T-helper 2 cell treated with Interferon-gamma antibody and Interleukin-4, amounts not matched to agents 5 μg/mL and 100 μg/mL, for 36 hours (primary cell): Measurements from ENCODE around the gene APOA1.
A peak's percentile ranks its signal among the peaks of the same experiment; 100 is the strongest.

Source experiments
- DNase-seq: peaks from one replicate; pipeline ENCODE4 v3.0.0; 2021; ENCODE audit warnings: low spot score
- H3K27ac Mint-ChIP-seq: one replicate; pipeline ENCODE4 v1.8.0; 2021; ENCODE audit warnings: mild to moderate bottlenecking, mixed read lengths
- H3K27me3 Mint-ChIP-seq: one replicate; pipeline ENCODE4 v1.8.0; 2021; ENCODE audit warnings: low read depth, mixed read lengths
- H3K36me3 Mint-ChIP-seq: one replicate; pipeline ENCODE4 v1.8.0; 2021; ENCODE audit warnings: low read depth, mixed read lengths
- H3K4me1 Mint-ChIP-seq: one replicate; pipeline ENCODE4 v1.8.0; 2021; ENCODE audit warnings: low read depth, mixed read lengths
- H3K4me3 Mint-ChIP-seq: one replicate; pipeline ENCODE4 v1.8.0; 2022; ENCODE audit warnings: mild to moderate bottlenecking, moderate library complexity, mixed read lengths
- H3K9me3 Mint-ChIP-seq: one replicate; pipeline ENCODE4 v1.8.0; 2021; ENCODE audit warnings: mixed read lengths

APOA1 gene

DNA sequence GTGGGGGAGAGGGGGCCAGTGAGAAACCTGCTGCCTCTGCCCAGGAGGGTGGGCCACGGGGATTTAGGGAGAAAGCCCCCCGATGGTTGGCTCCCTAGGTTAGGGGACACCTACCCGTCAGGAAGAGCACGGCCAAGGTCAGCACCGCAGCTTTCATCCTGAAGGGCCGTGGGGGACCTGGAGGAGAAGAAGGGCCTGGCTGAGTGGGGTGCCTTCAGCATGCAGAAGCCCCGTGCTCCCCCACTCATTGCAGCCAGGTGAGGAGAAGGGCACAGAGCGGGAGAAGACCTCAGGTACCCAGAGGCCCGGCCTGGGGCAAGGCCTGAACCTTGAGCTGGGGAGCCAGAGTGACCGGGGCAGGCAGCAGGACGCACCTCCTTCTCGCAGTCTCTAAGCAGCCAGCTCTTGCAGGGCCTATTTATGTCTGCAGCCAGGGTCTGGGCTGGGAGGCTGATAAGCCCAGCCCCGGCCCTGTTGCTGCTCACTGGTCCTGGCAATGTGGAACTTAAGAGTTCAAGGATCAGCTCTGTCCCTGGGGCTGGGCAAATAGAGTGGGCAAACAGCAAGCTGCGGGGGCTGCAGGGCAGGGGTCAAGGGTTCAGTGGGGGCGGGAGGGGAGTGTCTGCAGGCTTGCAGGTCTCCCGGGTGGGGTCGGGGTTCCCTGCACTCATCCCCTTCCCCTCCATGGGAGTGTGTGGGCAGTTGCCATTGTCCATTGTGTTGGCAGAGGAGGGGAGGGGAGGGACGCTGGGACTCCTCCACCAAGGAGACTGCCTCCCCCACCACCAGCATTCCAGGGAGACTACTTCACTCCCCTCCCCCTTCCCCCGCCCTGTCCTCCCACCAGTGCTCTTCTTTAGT lies at the start of gene APOA1:
Gene APOA1, minus strand, starts transcription at position 392 of the 861 bp plus-strand sequence. Its CDS starts 235 bp downstream, at position 157.
- H3K9me3 Mint-ChIP-seq, result no peaks in the 10 kb centered on the region
- H3K36me3 Mint-ChIP-seq, result no peaks in the 10 kb centered on the region

DNA sequence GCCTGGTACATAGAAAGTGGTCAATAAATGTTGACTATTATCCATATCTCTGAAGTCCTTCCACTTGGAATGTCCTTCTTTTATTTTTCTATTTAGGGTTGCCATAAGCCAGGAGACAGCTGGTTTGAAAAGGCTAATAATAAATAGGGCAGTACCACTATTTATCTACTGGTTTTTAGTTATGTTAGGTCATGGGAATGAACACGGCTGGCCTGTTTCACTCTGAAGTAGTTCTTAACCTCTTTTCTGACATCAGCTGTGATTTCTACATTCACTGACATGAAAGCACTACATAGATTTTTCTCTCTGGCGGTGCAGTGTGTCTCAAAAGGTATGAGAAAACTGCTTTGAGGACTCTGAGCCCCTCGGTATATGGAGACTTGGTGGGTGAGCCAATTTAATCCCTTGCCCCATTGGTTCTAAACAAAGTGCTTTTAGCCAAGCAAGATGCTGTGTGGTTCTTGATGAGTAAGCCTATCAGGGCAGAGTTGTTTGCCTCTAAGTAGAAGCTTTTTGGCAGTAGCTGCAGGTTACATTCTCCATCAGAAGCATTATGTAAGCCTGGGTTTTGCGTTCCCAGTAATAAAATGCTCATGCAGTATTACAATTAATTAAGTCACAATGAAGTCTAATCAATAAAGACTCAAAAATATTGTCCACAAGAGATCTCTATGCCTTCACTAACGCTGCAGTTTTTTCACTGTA lies 48.7 kb upstream of the APOA1 start:
- DNase-seq, result no peak
- no peak overlapping the region for H3K27ac Mint-ChIP-seq
- peaks cover 4% of the 10 kb centered on the region for H3K36me3 Mint-ChIP-seq
- no peaks in the 10 kb centered on the region for H3K27me3 Mint-ChIP-seq
- no peaks in the 10 kb centered on the region for H3K9me3 Mint-ChIP-seq
- H3K4me3 Mint-ChIP-seq, result no peak overlapping the region
- peaks cover 11% of the 10 kb centered on the region for H3K4me1 Mint-ChIP-seq

More for the DNA sequence above, at the start of gene APOA1:
- no peak for DNase-seq
- Mint-ChIP-seq H3K4me1 (peaks cover 14% of the 10 kb centered on the region), H3K4me3 (no peak within 1 kb of the TSS), H3K27me3 (peaks cover 3% of the 10 kb centered on the region), H3K27ac (no peak within 1 kb of the TSS)

DNA sequence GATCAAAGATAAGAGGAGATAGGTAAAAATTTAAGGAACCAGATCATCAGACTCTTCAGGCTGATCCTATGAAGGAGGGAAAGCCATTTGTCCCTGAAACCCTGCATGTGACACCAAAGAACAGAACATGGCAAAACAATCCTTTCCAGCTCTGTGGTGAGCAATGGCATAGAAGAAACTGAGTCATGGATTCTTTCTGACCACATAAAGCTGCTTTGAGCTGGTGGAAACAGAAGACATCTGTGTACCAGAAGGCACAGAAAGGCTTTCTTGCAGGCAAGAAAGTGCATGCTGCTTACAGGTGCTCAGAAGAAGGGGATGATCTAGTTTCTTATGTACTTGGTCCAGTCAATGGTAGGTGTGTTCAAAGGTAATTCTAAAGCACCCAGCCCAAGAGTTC lies 45.0 kb upstream of the APOA1 start:
- no peaks in the 10 kb centered on the region for H3K27me3 Mint-ChIP-seq
- no peak overlapping the region for H3K4me3 Mint-ChIP-seq
- H3K27ac Mint-ChIP-seq, result no peak overlapping the region
- peaks cover 2% of the 10 kb centered on the region for H3K4me1 Mint-ChIP-seq
- H3K36me3 Mint-ChIP-seq, result peaks cover 4% of the 10 kb centered on the region
- peak; percentile 7 for DNase-seq
- H3K9me3 Mint-ChIP-seq, result no peaks in the 10 kb centered on the region

DNA sequence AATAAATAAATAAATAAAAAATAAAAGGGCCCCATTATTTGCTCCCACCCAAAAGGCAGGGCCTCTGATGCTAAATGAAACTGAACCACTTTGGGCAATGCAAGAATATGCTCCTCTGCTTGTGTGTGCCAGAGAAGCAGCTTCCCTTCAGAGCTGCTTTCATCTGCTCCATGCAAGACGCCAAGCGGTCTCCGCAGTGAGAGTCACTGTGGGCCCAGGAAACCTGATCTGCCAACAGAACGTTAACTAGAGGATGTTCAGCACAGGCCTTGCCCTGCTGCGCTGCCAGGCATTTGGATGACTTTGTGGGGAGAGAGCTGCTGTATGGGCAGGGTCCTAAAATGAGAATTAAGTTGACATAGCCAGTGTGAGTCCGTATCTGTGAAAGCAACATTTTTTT lies 43.7 kb upstream of the APOA1 start:
- no peak overlapping the region for H3K4me3 Mint-ChIP-seq
- no peaks in the 10 kb centered on the region for H3K27me3 Mint-ChIP-seq
- DNase-seq, result no peak
- peaks cover 2% of the 10 kb centered on the region for H3K4me1 Mint-ChIP-seq
- H3K27ac Mint-ChIP-seq, result no peak overlapping the region
- H3K36me3 Mint-ChIP-seq, result peaks cover 3% of the 10 kb centered on the region
- H3K9me3 Mint-ChIP-seq, result no peaks in the 10 kb centered on the region

DNA sequence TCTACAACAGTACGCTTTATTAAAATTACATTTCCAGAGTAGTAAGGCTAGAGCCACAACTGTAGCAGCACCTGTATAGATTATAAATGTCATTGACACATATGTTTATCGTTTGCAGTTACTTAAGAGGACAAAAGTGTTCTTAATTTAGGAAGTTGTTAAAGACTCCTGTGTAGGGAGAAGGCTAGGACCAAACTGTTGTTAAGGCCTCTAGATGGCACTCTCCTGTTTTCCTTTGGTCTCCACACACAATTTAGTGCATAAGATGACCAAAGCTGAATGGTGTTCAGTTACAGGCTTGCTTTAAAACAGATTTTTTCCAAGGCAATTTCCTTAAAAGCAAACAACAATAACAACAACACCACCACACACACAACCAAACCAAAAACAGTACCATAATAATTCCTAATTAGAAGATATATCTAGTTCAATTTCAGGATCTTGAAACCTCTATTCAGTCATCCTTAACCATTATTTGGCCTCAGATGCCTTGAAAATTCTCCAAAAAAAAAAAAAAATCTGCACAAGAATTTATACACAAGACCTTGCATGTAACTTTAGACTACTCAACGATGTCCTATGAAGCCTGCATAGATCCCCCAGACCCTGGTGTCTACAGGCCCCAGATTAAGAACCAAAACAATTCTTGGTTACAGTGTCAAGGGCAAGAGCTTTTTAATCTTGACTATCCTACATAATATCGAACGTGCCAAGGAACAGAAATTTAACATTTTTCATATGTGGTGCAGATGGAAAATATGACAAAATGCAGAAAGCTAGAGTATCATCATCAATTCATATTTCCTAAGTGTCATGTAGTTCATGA lies 42.6 kb upstream of the APOA1 start:
- DNase-seq, result peak; percentile 11
- no peaks in the 10 kb centered on the region for H3K9me3 Mint-ChIP-seq
- H3K27ac Mint-ChIP-seq, result no peak overlapping the region
- H3K4me1 Mint-ChIP-seq, result peaks cover 2% of the 10 kb centered on the region
- H3K4me3 Mint-ChIP-seq, result no peak overlapping the region
- no peaks in the 10 kb centered on the region for H3K27me3 Mint-ChIP-seq
- H3K36me3 Mint-ChIP-seq, result peaks cover 10% of the 10 kb centered on the region

DNA sequence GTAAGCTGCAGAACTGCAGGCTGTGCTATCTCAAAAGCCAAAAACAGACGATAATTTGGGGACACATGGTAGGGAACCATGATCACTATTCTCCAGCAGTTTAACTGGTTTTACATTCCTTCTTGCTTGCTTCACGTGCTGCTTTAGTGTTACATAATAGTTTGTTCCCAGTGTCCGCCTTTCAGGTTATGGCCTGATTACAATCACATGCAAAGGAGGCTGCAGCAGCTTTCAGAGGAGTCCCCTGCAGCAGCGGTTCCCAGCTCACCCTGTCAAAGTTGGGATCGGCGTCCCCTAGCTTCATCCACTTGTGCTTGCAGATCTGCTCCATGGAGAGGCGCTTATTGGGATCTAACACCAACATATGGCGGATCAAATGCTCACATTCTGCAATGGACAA lies 39.2 kb upstream of the APOA1 start:
- H3K4me1 Mint-ChIP-seq, result peaks cover 2% of the 10 kb centered on the region
- H3K9me3 Mint-ChIP-seq, result no peaks in the 10 kb centered on the region
- H3K4me3 Mint-ChIP-seq, result no peak overlapping the region
- no peak overlapping the region for H3K27ac Mint-ChIP-seq
- no peak for DNase-seq
- no peaks in the 10 kb centered on the region for H3K27me3 Mint-ChIP-seq
- H3K36me3 Mint-ChIP-seq, result peaks cover 29% of the 10 kb centered on the region

DNA sequence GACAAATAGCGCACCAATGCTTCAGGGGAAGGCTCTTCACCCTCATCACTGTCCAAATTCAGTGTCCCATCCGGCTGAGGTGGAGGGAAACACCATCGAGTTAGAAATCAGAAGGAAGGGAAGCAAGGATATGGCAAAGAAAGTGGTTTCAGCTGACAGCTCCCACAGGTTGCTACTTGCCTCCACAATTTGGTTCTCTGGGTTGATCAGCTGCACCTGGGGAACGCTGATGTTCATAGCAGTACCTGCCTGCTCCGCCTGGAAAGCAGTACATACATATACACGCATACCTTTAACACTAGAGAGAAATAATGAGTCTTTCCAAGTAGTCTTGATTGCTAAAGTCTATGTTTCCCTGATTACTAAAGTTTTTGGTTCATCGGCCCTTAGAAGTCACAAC lies 37.8 kb upstream of the APOA1 start:
- Mint-ChIP-seq H3K4me1 (peaks cover 5% of the 10 kb centered on the region), H3K4me3 (no peak overlapping the region), H3K9me3 (no peaks in the 10 kb centered on the region), H3K27ac (no peak overlapping the region), H3K27me3 (no peaks in the 10 kb centered on the region), H3K36me3 (peaks cover 35% of the 10 kb centered on the region)
- no peak for DNase-seq

DNA sequence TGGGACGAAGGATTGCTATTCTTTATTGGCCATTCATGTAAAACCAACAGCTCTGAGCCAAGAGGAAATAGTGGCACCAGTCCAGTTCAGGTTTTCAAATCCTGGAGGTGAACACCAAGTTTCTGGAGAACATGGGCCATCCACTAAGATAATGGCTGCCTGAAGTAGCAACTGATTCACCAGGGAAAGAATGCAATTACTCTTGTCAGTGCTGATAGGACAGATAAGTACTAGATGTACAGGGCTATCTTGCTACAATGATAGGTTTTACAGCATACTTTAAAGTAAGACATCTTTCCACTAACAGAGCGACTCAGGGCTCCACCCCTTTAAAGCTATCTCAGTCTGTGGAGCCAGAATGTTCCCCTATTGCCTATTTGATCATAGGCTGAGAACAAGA lies 36.8 kb upstream of the APOA1 start:
- Mint-ChIP-seq H3K27me3 (no peaks in the 10 kb centered on the region), H3K4me1 (peaks cover 3% of the 10 kb centered on the region), H3K27ac (no peak overlapping the region), H3K36me3 (peaks cover 37% of the 10 kb centered on the region), H3K4me3 (no peak overlapping the region), H3K9me3 (no peaks in the 10 kb centered on the region)
- DNase-seq, result no peak

DNA sequence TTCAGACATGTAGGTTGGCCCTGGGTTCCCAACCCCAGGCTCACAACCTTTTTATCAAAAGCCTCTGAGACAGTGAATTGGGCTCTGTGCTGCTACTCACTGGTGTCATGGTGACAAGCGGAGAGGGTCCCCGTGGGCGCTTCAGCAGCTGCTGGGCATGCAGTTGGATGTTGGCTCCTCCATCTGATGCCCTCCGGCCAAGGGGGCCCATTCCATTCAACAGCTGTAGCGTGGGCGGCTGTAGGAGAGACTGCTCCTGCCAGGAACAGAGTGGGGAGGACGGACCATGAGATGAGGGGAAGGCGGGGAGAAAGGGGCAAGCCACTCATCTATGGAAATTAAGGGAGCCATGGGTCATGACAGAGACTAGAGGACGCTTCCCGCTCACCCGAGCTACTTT lies 36.0 kb upstream of the APOA1 start:
- Mint-ChIP-seq H3K36me3 (peaks cover 39% of the 10 kb centered on the region), H3K4me1 (peaks cover 3% of the 10 kb centered on the region), H3K4me3 (no peak overlapping the region), H3K9me3 (no peaks in the 10 kb centered on the region), H3K27me3 (no peaks in the 10 kb centered on the region), H3K27ac (no peak overlapping the region)
- DNase-seq, result no peak

DNA sequence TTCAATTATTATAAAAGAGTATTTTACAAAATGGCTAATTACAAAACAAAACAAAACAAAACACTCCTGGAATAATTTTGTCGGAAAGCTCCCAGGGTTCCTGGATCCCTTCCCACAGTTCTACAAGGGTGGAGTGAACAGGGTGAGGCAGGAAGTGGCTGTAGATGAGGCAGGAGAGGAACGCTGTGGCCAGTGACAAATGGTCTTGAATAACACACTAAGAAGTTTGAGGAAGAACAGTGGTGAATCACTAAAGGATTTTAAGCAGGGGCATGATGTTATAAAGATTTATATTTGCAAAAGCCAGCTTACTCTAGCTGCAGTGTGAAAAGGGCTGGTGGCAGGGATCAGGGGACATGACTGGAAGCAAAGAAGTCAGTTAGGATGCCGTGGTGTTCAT lies 33.8 kb upstream of the APOA1 start:
- DNase-seq, result no peak
- no peaks in the 10 kb centered on the region for H3K9me3 Mint-ChIP-seq
- H3K27me3 Mint-ChIP-seq, result no peaks in the 10 kb centered on the region
- H3K36me3 Mint-ChIP-seq, result peaks cover 49% of the 10 kb centered on the region
- peaks cover 3% of the 10 kb centered on the region for H3K4me1 Mint-ChIP-seq
- no peak overlapping the region for H3K4me3 Mint-ChIP-seq
- peak overlapping the region; percentile 23 for H3K27ac Mint-ChIP-seq

DNA sequence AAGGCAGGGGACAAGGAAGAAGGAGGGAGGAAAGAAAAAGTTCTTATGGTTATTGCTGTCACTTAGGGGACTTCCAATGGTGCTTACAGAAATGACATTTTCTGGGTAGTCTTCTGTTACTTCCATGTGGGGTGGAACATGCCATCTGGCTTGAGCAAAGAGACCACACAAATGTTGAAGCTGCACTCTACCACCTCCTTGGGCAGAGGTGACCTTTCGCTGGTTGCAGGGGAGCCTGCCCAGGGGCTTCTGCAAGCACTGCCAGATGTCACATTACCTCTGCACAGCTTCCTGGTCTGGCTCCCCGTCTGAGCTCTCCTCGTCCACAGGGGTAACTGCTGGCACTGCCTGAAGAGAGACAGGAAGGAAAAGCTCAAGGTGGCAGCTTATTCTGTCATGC lies 32.6 kb upstream of the APOA1 start:
- H3K4me1 Mint-ChIP-seq, result peaks cover 4% of the 10 kb centered on the region
- H3K36me3 Mint-ChIP-seq, result peaks cover 47% of the 10 kb centered on the region
- H3K27ac Mint-ChIP-seq, result no peak overlapping the region

DNA sequence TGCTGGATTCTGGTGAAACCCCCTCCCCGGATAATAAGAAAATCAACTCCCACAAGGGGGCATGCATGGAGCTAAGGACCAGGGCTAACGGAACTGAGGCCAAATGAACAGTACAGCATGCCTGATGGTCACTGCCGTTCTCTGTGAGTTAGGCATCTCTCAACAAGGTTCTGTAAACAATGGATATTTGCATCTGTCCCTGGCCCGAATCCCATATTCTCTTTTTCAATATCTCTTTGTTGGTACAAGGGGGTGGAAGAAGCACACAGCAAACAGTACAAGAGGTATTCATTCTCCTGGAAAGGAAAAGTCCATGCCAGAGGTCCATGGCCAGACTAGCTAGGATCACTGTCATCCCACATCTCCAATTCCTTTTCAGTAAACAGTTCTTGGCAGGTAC lies 32.2 kb upstream of the APOA1 start:
- H3K27ac Mint-ChIP-seq, result no peak overlapping the region
- no peaks in the 10 kb centered on the region for H3K27me3 Mint-ChIP-seq
- H3K4me3 Mint-ChIP-seq, result no peak overlapping the region
- H3K36me3 Mint-ChIP-seq, result peaks cover 45% of the 10 kb centered on the region
- H3K9me3 Mint-ChIP-seq, result no peaks in the 10 kb centered on the region
- no peak for DNase-seq
- peaks cover 4% of the 10 kb centered on the region for H3K4me1 Mint-ChIP-seq

More for the DNA sequence above, 32.6 kb upstream of the APOA1 start:
- Mint-ChIP-seq H3K4me3 (no peak overlapping the region), H3K27me3 (no peaks in the 10 kb centered on the region), H3K9me3 (no peaks in the 10 kb centered on the region)
- no peak for DNase-seq

DNA sequence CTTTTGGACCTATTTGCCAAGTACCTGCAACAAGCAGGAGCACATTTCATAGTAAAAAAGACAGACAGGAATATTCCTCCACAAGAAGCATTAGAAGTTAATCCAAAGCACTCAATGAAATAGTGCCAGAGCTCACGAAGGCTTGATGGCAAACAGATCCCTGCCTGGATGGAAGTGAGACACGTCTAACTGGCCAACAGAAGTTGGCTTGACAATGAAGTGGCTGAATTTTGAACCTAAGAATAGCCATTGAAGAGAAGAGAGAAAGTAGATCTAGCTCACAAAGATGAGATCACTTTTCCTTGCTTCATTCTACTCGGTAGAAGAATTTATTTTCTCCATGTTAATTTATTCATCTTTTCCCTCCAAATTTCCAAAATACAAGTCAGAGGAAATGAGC lies 30.6 kb upstream of the APOA1 start:
- DNase-seq, result no peak
- Mint-ChIP-seq H3K27ac (no peak overlapping the region), H3K9me3 (no peaks in the 10 kb centered on the region), H3K4me3 (no peak overlapping the region), H3K36me3 (peaks cover 41% of the 10 kb centered on the region), H3K4me1 (peaks cover 4% of the 10 kb centered on the region), H3K27me3 (no peaks in the 10 kb centered on the region)

DNA sequence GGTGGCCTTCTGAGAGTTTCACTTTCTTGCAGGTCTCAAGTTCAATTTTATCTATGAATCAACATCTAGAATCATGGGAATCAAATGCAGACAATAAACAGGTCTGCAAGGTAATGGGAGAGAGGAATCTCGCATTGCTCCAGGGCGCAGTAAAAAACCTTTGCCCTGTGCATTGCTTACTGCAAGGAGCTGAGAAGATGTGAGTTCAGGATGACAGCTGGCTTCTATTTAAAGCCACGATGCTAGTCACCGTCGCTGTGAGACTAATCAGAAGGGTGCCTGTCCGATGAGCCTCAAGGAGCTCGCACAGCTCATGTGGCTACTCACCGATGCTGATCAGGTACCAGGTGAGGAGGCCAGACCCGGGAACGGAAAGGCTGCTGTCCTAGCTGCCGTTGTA lies 30.2 kb upstream of the APOA1 start:
- Mint-ChIP-seq H3K4me3 (no peak overlapping the region), H3K36me3 (peaks cover 36% of the 10 kb centered on the region), H3K27ac (no peak overlapping the region), H3K27me3 (no peaks in the 10 kb centered on the region), H3K4me1 (peaks cover 4% of the 10 kb centered on the region), H3K9me3 (no peaks in the 10 kb centered on the region)
- no peak for DNase-seq
